ENCODE measurements around the gene UNKL.

DNA sequence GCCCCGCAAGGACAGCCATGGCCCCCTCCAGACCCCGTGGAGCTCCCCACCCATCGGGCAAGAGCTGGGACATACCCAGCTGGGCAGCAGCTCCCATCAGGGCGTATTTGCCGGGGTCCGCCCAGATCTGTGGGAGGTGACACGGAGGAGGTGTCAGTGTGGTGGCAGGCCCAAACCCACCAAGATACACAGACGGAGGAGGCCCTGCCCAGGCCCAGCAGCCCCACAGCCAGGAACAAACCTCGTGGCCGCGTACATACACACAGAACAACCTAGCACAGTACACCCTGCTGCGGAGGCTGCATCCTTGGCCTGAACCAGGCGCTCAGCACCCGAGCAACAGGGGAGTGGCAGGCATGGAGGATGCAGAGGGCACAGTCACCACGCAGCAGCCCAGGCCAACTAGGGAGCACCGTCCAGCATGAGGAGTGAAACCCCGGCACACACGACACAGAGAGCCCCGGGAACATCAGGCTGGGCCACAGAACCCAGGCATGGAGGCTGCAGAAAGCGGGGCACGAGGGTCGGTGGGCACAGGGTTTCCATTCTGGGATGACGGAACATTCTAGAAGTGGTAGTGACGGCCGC is 34.8 kb upstream of the UNKL start:
- TF ChIP-seq, protein P1, sequence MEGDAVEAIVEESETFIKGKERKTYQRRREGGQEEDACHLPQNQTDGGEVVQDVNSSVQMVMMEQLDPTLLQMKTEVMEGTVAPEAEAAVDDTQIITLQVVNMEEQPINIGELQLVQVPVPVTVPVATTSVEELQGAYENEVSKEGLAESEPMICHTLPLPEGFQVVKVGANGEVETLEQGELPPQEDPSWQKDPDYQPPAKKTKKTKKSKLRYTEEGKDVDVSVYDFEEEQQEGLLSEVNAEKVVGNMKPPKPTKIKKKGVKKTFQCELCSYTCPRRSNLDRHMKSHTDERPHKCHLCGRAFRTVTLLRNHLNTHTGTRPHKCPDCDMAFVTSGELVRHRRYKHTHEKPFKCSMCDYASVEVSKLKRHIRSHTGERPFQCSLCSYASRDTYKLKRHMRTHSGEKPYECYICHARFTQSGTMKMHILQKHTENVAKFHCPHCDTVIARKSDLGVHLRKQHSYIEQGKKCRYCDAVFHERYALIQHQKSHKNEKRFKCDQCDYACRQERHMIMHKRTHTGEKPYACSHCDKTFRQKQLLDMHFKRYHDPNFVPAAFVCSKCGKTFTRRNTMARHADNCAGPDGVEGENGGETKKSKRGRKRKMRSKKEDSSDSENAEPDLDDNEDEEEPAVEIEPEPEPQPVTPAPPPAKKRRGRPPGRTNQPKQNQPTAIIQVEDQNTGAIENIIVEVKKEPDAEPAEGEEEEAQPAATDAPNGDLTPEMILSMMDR (tag by site-specific recombination; IDR thresholded peaks at IDR 0.05), result no peak
- TF ChIP-seq ZNF544 (tag by site-specific recombination; IDR thresholded peaks at IDR 0.05) (no peak), ATF2 (tag by site-specific recombination; IDR thresholded peaks at IDR 0.05; ENCODE audit: low read depth) (no peak), ZBTB48 (tag by site-specific recombination; IDR thresholded peaks at IDR 0.05) (no peak), ZNF704 (tag by site-specific recombination; IDR thresholded peaks at IDR 0.05) (no peak), KLF10 (tag by site-specific recombination; IDR thresholded peaks at IDR 0.05) (no peak), PRDM4 (tag by site-specific recombination; IDR thresholded peaks at IDR 0.05) (no peak), ZNF416 (tag by site-specific recombination; IDR thresholded peaks at IDR 0.05) (no peak), RBAK (tag by site-specific recombination; IDR thresholded peaks at IDR 0.05) (no peak), ZNF37A (tag by site-specific recombination; IDR thresholded peaks at IDR 0.05) (no peak), BCL11A (tag by site-specific recombination; IDR thresholded peaks at IDR 0.05; ENCODE audit: low read depth) (no peak), PATZ1 (tag by site-specific recombination; IDR thresholded peaks at IDR 0.05) (no peak), MYNN (tag by site-specific recombination; IDR thresholded peaks at IDR 0.05; ENCODE audit: borderline replicate concordance) (no peak), PRDM6 (tag by site-specific recombination; IDR thresholded peaks at IDR 0.05) (no peak)
